Body of pancreas (tissue), 4 donors: ENCODE results near the gene LCN15.

ENCODE experiments used
- POLR2A ChIP-seq, 3 donors: fragments of 450-650 bp; IDR thresholded peaks; one replicate each; pipeline ENCODE4 v1.6.1; 2016; ENCODE audit warnings: antibody characterized with exemption in 3 of 3, mild to moderate bottlenecking in 2 of 3
- TF ChIP-seq, protein P1 (sequence below), 7 experiments: fragments of 450-650 bp in 4 of 7; fragments of 200-600 bp in 3 of 7; sonication (generic) in 3 of 7; IDR thresholded peaks; one replicate each; pipeline ENCODE4 v1.5.1; 2016 to 2019; ENCODE audit warnings: antibody characterized with exemption in 7 of 7

DNA sequence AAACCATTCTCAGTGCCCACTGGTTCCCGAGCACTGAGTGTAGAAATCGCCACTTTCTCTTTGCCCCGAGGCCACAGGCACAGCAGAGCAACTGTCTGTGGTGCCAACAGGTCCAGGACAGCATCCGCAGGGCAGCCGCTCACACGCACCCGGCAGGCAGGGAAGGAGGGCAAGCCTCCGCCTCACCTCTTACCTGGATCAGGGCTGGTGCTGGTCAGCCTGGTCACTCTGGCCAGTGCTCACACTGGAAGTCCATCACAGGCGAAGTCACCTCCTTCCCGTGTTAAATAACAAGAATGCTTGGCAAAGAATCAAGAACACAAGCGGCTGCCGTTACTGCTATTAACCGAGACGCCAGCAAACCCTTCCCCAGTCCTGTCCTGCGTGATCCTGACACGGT lies 38.2 kb downstream of the LCN15 start:
- TF ChIP-seq POLR2A (IDR thresholded peaks at IDR 0.05), result no peak
- TF ChIP-seq, protein P1, sequence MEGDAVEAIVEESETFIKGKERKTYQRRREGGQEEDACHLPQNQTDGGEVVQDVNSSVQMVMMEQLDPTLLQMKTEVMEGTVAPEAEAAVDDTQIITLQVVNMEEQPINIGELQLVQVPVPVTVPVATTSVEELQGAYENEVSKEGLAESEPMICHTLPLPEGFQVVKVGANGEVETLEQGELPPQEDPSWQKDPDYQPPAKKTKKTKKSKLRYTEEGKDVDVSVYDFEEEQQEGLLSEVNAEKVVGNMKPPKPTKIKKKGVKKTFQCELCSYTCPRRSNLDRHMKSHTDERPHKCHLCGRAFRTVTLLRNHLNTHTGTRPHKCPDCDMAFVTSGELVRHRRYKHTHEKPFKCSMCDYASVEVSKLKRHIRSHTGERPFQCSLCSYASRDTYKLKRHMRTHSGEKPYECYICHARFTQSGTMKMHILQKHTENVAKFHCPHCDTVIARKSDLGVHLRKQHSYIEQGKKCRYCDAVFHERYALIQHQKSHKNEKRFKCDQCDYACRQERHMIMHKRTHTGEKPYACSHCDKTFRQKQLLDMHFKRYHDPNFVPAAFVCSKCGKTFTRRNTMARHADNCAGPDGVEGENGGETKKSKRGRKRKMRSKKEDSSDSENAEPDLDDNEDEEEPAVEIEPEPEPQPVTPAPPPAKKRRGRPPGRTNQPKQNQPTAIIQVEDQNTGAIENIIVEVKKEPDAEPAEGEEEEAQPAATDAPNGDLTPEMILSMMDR (IDR thresholded peaks at IDR 0.05), result no peak
